IMR-90 (cell line): Measurements from ENCODE around the gene ABCA4. TPM values are rescaled to one million over a fixed set of nuclear protein-coding genes. Genes with fewer than 3 reads are reported as not detected.

Experiments used
- ATAC-seq: fragments of 200-7000 bp; cut with Tn5 transposase; 2 replicates; pipeline ENCODE4 v1.9.1; 2020; ENCODE audit warnings: low read depth, mild to moderate bottlenecking, moderate library complexity
- BruUV-seq: library from RNA; stranded (reverse); fragments of 400-500 nt; replicated peaks from 2 replicates; lab custom pipeline; 2021; lab: Mats Ljungman, UMichigan
- CTCF ChIA-PET: fragments of 300-600 bp; formaldehyde crosslinking; extraction: SDS; loops from one replicate; lab custom pipeline; 2021; ENCODE audit warnings: antibody characterized with exemption; lab: Yijun Ruan, JAX
- POLR2A ChIA-PET: fragments of 300-600 bp; sonication (Branson Sonifier 250); formaldehyde crosslinking; loops from one replicate; lab custom pipeline; 2022; ENCODE audit warnings: antibody characterized with exemption; ENCODE audit not compliant: unreplicated experiment; lab: Charles Lee
- DNase-seq: peaks from one replicate; pipeline ENCODE4 v3.0.0; 2013
- H2AFZ ChIP-seq: replicated peaks from 2 replicates; pipeline ENCODE3; 2013; ENCODE audit warnings: low read length, mild to moderate bottlenecking; ENCODE audit not compliant: poor library complexity
- H2AK5ac ChIP-seq: 2 replicates; pipeline ENCODE4 v1.6.1; 2013; ENCODE audit warnings: low read depth, low read length, inconsistent platforms
- H2AK9ac ChIP-seq: replicated peaks from 2 replicates; pipeline ENCODE3; 2013; ENCODE audit warnings: mild to moderate bottlenecking, low read depth, low read length, moderate library complexity; ENCODE audit not compliant: poor library complexity
- H2BK120ac ChIP-seq: 2 replicates; pipeline ENCODE4 v1.6.1; 2013; ENCODE audit warnings: low read depth, low read length, inconsistent platforms
- H2BK15ac ChIP-seq: 3 replicates; pipeline ENCODE4 v1.6.1; 2013; ENCODE audit warnings: low read depth, low read length, inconsistent platforms
- H2BK20ac ChIP-seq: 2 replicates; pipeline ENCODE4 v1.6.1; 2013; ENCODE audit warnings: low read depth, mild to moderate bottlenecking, inconsistent platforms, low read length, moderate library complexity
- H2BK5ac ChIP-seq: 2 replicates; pipeline ENCODE4 v1.6.1; 2013; ENCODE audit warnings: mild to moderate bottlenecking, low read depth, low read length, inconsistent platforms; ENCODE audit not compliant: poor library complexity, severe bottlenecking
- H3K14ac ChIP-seq: replicated peaks from 2 replicates; pipeline ENCODE4 v1.6.1; 2013; ENCODE audit warnings: low read depth, low read length, inconsistent platforms
- H3K18ac ChIP-seq: 2 replicates; pipeline ENCODE4 v1.6.1; 2013; ENCODE audit warnings: low read depth, low read length, control low read depth
- H3K23ac ChIP-seq: 2 replicates; pipeline ENCODE4 v1.6.1; 2013; ENCODE audit warnings: low read depth, low read length, inconsistent platforms
- H3K27ac ChIP-seq: 2 replicates; pipeline ENCODE4 v1.5.1; 2013; ENCODE audit warnings: mild to moderate bottlenecking, control low read depth, low read length; ENCODE audit not compliant: insufficient read depth
- H3K27me3 ChIP-seq: 2 replicates; pipeline ENCODE4 v1.6.1; 2013; ENCODE audit warnings: low read length; ENCODE audit not compliant: control insufficient read depth, insufficient read depth
- H3K36me3 ChIP-seq: 2 replicates; pipeline ENCODE4 v1.6.1; 2013; ENCODE audit warnings: low read length, mixed read lengths; ENCODE audit not compliant: control insufficient read depth, insufficient read depth
- H3K4ac ChIP-seq: 2 replicates; pipeline ENCODE4 v1.6.1; 2013; ENCODE audit warnings: low read depth, low read length, inconsistent platforms
- H3K4me1 ChIP-seq: 2 replicates; pipeline ENCODE4 v1.6.1; 2013; ENCODE audit warnings: low read length, mixed read lengths; ENCODE audit not compliant: control insufficient read depth, insufficient read depth
- H3K4me2 ChIP-seq: 2 replicates; pipeline ENCODE4 v1.6.1; 2013; ENCODE audit warnings: low read depth, mild to moderate bottlenecking, control low read depth, low read length, moderate library complexity
- H3K4me3 ChIP-seq: 2 replicates; pipeline ENCODE4 v1.5.1; 2013; ENCODE audit warnings: low read depth, mild to moderate bottlenecking, control low read depth, low read length, moderate library complexity; ENCODE audit not compliant: insufficient read depth
- H3K56ac ChIP-seq: 2 replicates; pipeline ENCODE4 v1.6.1; 2013; ENCODE audit warnings: low read length, inconsistent platforms; ENCODE audit not compliant: insufficient read depth; ENCODE audit errors: extremely low read depth
- H3K79me1 ChIP-seq, 2 experiments: 2 replicates each; pipeline ENCODE4 v1.6.1; 2013; ENCODE audit warnings: low read length in 2 of 2, inconsistent platforms in 1 of 2, low read depth in 1 of 2
- H3K9ac ChIP-seq: 2 replicates; pipeline ENCODE4 v1.6.1; 2013; ENCODE audit warnings: low read depth, low read length, control low read depth
- H3K9me1 ChIP-seq: 2 replicates; pipeline ENCODE4 v1.6.1; 2013; ENCODE audit warnings: low read length, inconsistent platforms; ENCODE audit not compliant: insufficient read depth
- H3K9me3 ChIP-seq: 2 replicates; pipeline ENCODE4 v1.6.1; 2013; ENCODE audit warnings: low read length; ENCODE audit not compliant: control insufficient read depth, insufficient read depth
- H4K20me1 ChIP-seq: 2 replicates; pipeline ENCODE4 v1.6.1; 2013; ENCODE audit warnings: low read length, inconsistent platforms; ENCODE audit not compliant: insufficient read depth
- H4K5ac ChIP-seq: 2 replicates; pipeline ENCODE4 v1.6.1; 2013; ENCODE audit warnings: mild to moderate bottlenecking, low read depth, low read length, control low read depth
- H4K8ac ChIP-seq, 2 experiments: 2 replicates each; pipeline ENCODE4 v1.6.1; 2013; ENCODE audit warnings: low read depth in 2 of 2, low read length in 2 of 2, control low read depth in 1 of 2, inconsistent platforms in 1 of 2
- H4K91ac ChIP-seq: 2 replicates; pipeline ENCODE4 v1.6.1; 2013; ENCODE audit warnings: low read depth, low read length, inconsistent platforms; ENCODE audit not compliant: insufficient read depth
- CEBPB ChIP-seq: IDR thresholded peaks from 2 replicates; pipeline ENCODE4 v1.6.1; 2012; ENCODE audit warnings: low read depth, low read length, improper control_type of control experiment
- CHD1 ChIP-seq: IDR thresholded peaks from 2 replicates; pipeline ENCODE4 v1.6.1; 2012; ENCODE audit warnings: low read depth, low read length, improper control_type of control experiment
- FOS ChIP-seq: fragments of 150-350 bp; IDR thresholded peaks from 2 replicates; pipeline ENCODE4 v1.6.1; 2016; ENCODE audit warnings: low read depth, low read length
- NFE2L2 ChIP-seq: fragments of 150-350 bp; IDR thresholded peaks from 2 replicates; pipeline ENCODE4 v1.6.1; 2016; ENCODE audit warnings: low read depth, mild to moderate bottlenecking, low read length
- RAD21 ChIP-seq: IDR thresholded peaks from 2 replicates; pipeline ENCODE4 v1.6.1; 2012; ENCODE audit warnings: low read length, improper control_type of control experiment
- RCOR1 ChIP-seq: IDR thresholded peaks from 2 replicates; pipeline ENCODE4 v1.6.1; 2012; ENCODE audit warnings: mild to moderate bottlenecking, low read length, improper control_type of control experiment; ENCODE audit not compliant: insufficient replicate concordance
- WGBS, 2 experiments: methylation state at CpG; one replicate each; pipeline versions ENCODE4 v1.1.5 to v1.1.7; 2013; ENCODE audit warnings: missing lambda C conversion rate in 2 of 2; ENCODE audit not compliant: insufficient read length in 1 of 2; ENCODE audit errors: extremely low coverage in 2 of 2; 5-methylcytosine and 5-hydroxymethylcytosine counted together
- dilution Hi-C: fragments of 300-500 bp; cut with HindIII; formaldehyde crosslinking; loops from one replicate; pipeline ENCODE4 v1.14.3; 2018; ENCODE audit warnings: low sequenced_read_pairs; ENCODE audit not compliant: unreplicated experiment
- in situ Hi-C: fragments of 300-500 bp; cut with MboI; formaldehyde crosslinking; loops from 3 replicates; pipeline ENCODE4 v1.14.3; 2019; ENCODE audit warnings: low sequenced_read_pairs, inconsistent platforms, mixed read lengths
- intact Hi-C: fragments of 100-400 bp; cut with micrococcal nuclease; formaldehyde crosslinking; loops from 2 replicates; pipeline ENCODE4 v1.10.0; 2022
- polyA plus RNA-seq, 3 experiments: library from polyadenylated mRNA; depleted of rRNA; stranded (reverse); fragments of >200 nt; gene quantifications; 2 replicates each; pipeline ENCODE4 v1.2.3, GENCODE V29; 2012; ENCODE audit warnings: low replicate concordance in 1 of 3
- total RNA-seq: library from RNA; depleted of rRNA; stranded (reverse); fragments of >200 nt; gene quantifications from 2 replicates; pipeline ENCODE4 v1.2.3, GENCODE V29; 2012

ABCA4 gene
- total and polyA plus RNA-seq, 2 of the 4 experiments (the other 2 are of a cell fraction), result under 0.01 to 0.36 TPM

DNA sequence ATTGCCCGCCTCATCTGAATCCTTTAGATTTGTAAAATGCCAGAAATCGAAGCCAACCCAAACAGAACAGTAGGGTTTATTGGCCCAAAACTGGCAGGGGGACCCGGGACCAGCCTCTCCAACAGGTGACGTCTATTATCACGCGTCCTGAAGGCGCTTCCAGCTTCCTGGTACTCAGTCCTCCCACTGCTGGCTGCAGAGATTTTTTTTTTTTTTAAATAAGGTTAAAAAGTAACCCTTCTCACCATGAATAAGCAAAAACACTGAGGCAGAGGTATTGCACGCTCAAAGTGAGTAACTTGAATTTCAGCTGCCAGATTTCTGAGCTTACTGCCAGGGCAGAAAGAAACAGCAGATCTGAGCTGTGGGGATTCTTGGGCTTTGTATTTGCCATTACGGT is 157.4 kb downstream of the ABCA4 start:
- dilution Hi-C loops (no loop called here), intact Hi-C loops (no loop called here), in situ Hi-C loops (no loop called here)
- Histone ChIP-seq H4K20me1 (no peaks in the 10 kb centered on the region), H2BK15ac (no peak overlapping the region), H3K4me3 (no peak overlapping the region), H3K9ac (no peak overlapping the region), H3K4me1 (peaks cover 4% of the 10 kb centered on the region), H3K23ac (no peak overlapping the region), H3K18ac (no peak overlapping the region), H4K5ac (no peak overlapping the region), H3K56ac (no peak overlapping the region), H2BK120ac (no peak overlapping the region), H2BK5ac (no peak overlapping the region), H3K14ac (no peak overlapping the region), H2AK5ac (no peak overlapping the region), H3K4me2 (no peak overlapping the region), H4K91ac (no peak overlapping the region), H3K79me1 (no peaks in the 10 kb centered on the region), H2BK20ac (no peak overlapping the region), H2AK9ac (no peak overlapping the region), H3K27me3 (peaks cover 9% of the 10 kb centered on the region), H3K9me3 (no peaks in the 10 kb centered on the region), H3K27ac (no peak overlapping the region), H3K9me1 (no peaks in the 10 kb centered on the region), H4K8ac (no peak overlapping the region), H2AFZ (no peak overlapping the region), H3K4ac (no peak overlapping the region), H3K36me3 (no peaks in the 10 kb centered on the region)
- no peak for TF ChIP-seq CHD1
- TF ChIP-seq RAD21, result no peak
- no peak for TF ChIP-seq CEBPB
- no peak for TF ChIP-seq RCOR1
- no peak for TF ChIP-seq FOS
- peak; percentile 57; the same call in 1 of the 2 replicates for TF ChIP-seq NFE2L2
- ATAC-seq, result no peak
- 67% methylated on average over 1 of the region's 9 CpGs; no CpG with 5 or more reads in 1 of the 2 experiments for WGBS, 2 experiments
- DNase-seq, result no peak
- ChIA-PET POLR2A (interaction anchor here (0.6 kb wide), 1 partner anchor 574 kb away, joined by 4 read pairs; no protein-coding TSS in a partner anchor), CTCF (no interaction called here)
- BruUV-seq, result no TSS peak
